HCT116 (cell line): ENCODE measurements around the gene SLC25A10. TPM values are rescaled to one million over a fixed set of nuclear protein-coding genes. Genes with fewer than 3 reads are reported as not detected.

Experiments
- ATAC-seq: fragments of 200-7000 bp; cut with Tn5 transposase; 2 replicates; pipeline ENCODE4 v1.9.1; 2020; ENCODE audit warnings: mild to moderate bottlenecking, moderate library complexity
- BruUV-seq: library from RNA; stranded (reverse); fragments of 400-500 nt; replicated peaks from 2 replicates; lab custom pipeline; 2021; lab: Mats Ljungman, UMichigan
- CTCF ChIA-PET: fragments of 300-600 bp; sonication (Branson Sonifier 250); formaldehyde crosslinking; loops from one replicate; lab custom pipeline; 2021; ENCODE audit warnings: antibody characterized with exemption; lab: Charles Lee
- POLR2A ChIA-PET: fragments of 300-600, 350-600 bp; sonication (Branson Sonifier 250); formaldehyde crosslinking; loops from one replicate; lab custom pipeline; 2021; ENCODE audit warnings: antibody characterized with exemption; lab: Charles Lee
- RAD21 ChIA-PET, 2 experiments: fragments of 300-600 bp; sonication (Branson Sonifier 250); formaldehyde crosslinking; loops; one replicate each; lab custom pipeline; 2023; ENCODE audit warnings: low total read pairs in 2 of 2; ENCODE audit not compliant: uncharacterized antibody in 2 of 2, unreplicated experiment in 2 of 2, low non-redundant PET in 1 of 2; lab: Charles Lee
- DNase-seq: peaks from one replicate; pipeline ENCODE4 v3.0.0-alpha.2; 2010; ENCODE audit warnings: low read depth, low spot score
- H2AFZ ChIP-seq: fragments of 200-600 bp; shearing (Covaris generic), sonication (generic); 2 replicates; pipeline ENCODE4 v1.6.1; 2017; ENCODE audit warnings: low read depth, mixed run types, mixed read lengths, antibody characterized with exemption, low read length; ENCODE audit not compliant: poor library complexity, severe bottlenecking
- H3K27ac ChIP-seq: 2 replicates; pipeline ENCODE4 v1.5.1; 2012; ENCODE audit warnings: low read depth, low read length
- H3K27me3 ChIP-seq: fragments of 200-600 bp; sonication (generic); 2 replicates; pipeline ENCODE4 v1.6.1; 2016; ENCODE audit warnings: mixed run types, low read length, mixed read lengths; ENCODE audit not compliant: insufficient read depth
- H3K36me3 ChIP-seq, 2 experiments: fragments of 200-500 bp in 1 of 2; fragments of 200-600 bp in 1 of 2; sonication (Bioruptor generic) in 1 of 2; sonication (generic) in 1 of 2; 2 replicates each; pipeline versions ENCODE4 v1.5.1 to v1.6.1; 2014 to 2016; ENCODE audit warnings: low read length in 2 of 2, inconsistent platforms in 1 of 2, mixed read lengths in 1 of 2, mixed run types in 1 of 2; ENCODE audit not compliant: insufficient read depth in 2 of 2, control insufficient read depth in 1 of 2
- H3K4me1 ChIP-seq, 2 experiments: fragments of 200-600 bp in 1 of 2; sonication (generic) in 1 of 2; 2 replicates each; pipeline versions ENCODE4 v1.5.1 to v1.6.1; 2012 to 2017; ENCODE audit warnings: low read length in 2 of 2, inconsistent platforms in 1 of 2, mild to moderate bottlenecking in 1 of 2, mixed read lengths in 1 of 2, mixed run types in 1 of 2, moderate library complexity in 1 of 2; ENCODE audit not compliant: insufficient read depth in 2 of 2, control insufficient read depth in 1 of 2
- H3K4me2 ChIP-seq: fragments of 200-600 bp; sonication (generic); 2 replicates; pipeline ENCODE4 v1.6.1; 2017; ENCODE audit warnings: mixed run types, low read length, mixed read lengths
- H3K4me3 ChIP-seq, 2 experiments: fragments of 200-600 bp in 1 of 2; sonication (generic) in 1 of 2; replicated peaks in 1 of 2; 2 replicates each; pipeline ENCODE4 v1.5.1; 2011 to 2016; ENCODE audit warnings: low read length in 2 of 2, control low read depth in 1 of 2, low read depth in 1 of 2, mild to moderate bottlenecking in 1 of 2, mixed read lengths in 1 of 2, mixed run types in 1 of 2
- H3K79me2 ChIP-seq: fragments of 200-600 bp; sonication (generic); 2 replicates; pipeline ENCODE4 v1.6.1; 2017; ENCODE audit warnings: mild to moderate bottlenecking, mixed run types, low read length, moderate library complexity, mixed read lengths; ENCODE audit not compliant: insufficient read depth
- H3K9ac ChIP-seq: fragments of 200-600 bp; sonication (generic); 2 replicates; pipeline ENCODE4 v1.6.1; 2016; ENCODE audit warnings: low read length, mixed read lengths
- H3K9me2 ChIP-seq: fragments of 200-600 bp; sonication (generic), shearing (Covaris generic); 2 replicates; pipeline ENCODE4 v1.6.1; 2017; ENCODE audit warnings: mixed run types, mild to moderate bottlenecking, moderate library complexity; ENCODE audit not compliant: insufficient read depth
- H3K9me3 ChIP-seq, 2 experiments: fragments of 200-500 bp in 1 of 2; fragments of 200-600 bp in 1 of 2; sonication (Bioruptor generic) in 1 of 2; sonication (generic) in 1 of 2; 2 replicates each; pipeline ENCODE4 v1.6.1; 2014 to 2017; ENCODE audit warnings: low read length in 2 of 2, mixed read lengths in 2 of 2, inconsistent platforms in 1 of 2, low read depth in 1 of 2, mild to moderate bottlenecking in 1 of 2, mixed run types in 1 of 2, moderate library complexity in 1 of 2; ENCODE audit not compliant: control insufficient read depth in 1 of 2, insufficient read depth in 1 of 2
- H4K20me1 ChIP-seq: fragments of 200-600 bp; sonication (generic), shearing (Covaris generic); 2 replicates; pipeline ENCODE4 v1.6.1; 2017; ENCODE audit warnings: mixed run types, mild to moderate bottlenecking, moderate library complexity; ENCODE audit not compliant: insufficient read depth
- CBX3 ChIP-seq: IDR thresholded peaks from 2 replicates; pipeline ENCODE4 v1.6.1; 2012; ENCODE audit warnings: low read depth
- CEBPB ChIP-seq: IDR thresholded peaks from 2 replicates; pipeline ENCODE4 v1.6.1; 2012; ENCODE audit warnings: low read depth
- EGR1 ChIP-seq: IDR thresholded peaks from 2 replicates; pipeline ENCODE4 v1.6.1; 2012; ENCODE audit warnings: low read depth
- ELF1 ChIP-seq: IDR thresholded peaks from 2 replicates; pipeline ENCODE4 v1.6.1; 2012; ENCODE audit warnings: low read depth, borderline replicate concordance
- EZH2phosphoT487 ChIP-seq: fragments of 200-600 bp; IDR thresholded peaks from 2 replicates; pipeline ENCODE4 v1.6.1; 2018; ENCODE audit warnings: antibody characterized with exemption, borderline replicate concordance
- FOSL1 ChIP-seq: IDR thresholded peaks from 2 replicates; pipeline ENCODE4 v1.6.1; 2012; ENCODE audit warnings: low read depth
- JUND ChIP-seq: IDR thresholded peaks from 2 replicates; pipeline ENCODE4 v1.6.1; 2012
- POLR2A ChIP-seq: IDR thresholded peaks from 2 replicates; pipeline ENCODE4 v1.7.0; 2011; ENCODE audit warnings: borderline replicate concordance; ENCODE audit not compliant: insufficient read depth, insufficient read length; ENCODE audit errors: extremely low read depth
- RAD21 ChIP-seq: IDR thresholded peaks from 2 replicates; pipeline ENCODE4 v1.6.1; 2012; ENCODE audit warnings: low read depth, mild to moderate bottlenecking
- REST ChIP-seq: IDR thresholded peaks from 2 replicates; pipeline ENCODE4 v1.6.1; 2012; ENCODE audit warnings: low read depth
- SIN3A ChIP-seq: IDR thresholded peaks from 2 replicates; pipeline ENCODE4 v1.6.1; 2012; ENCODE audit warnings: low read depth
- SP1 ChIP-seq: IDR thresholded peaks from 2 replicates; pipeline ENCODE4 v1.6.1; 2012; ENCODE audit warnings: low read depth
- SRF ChIP-seq: IDR thresholded peaks from 2 replicates; pipeline ENCODE4 v1.6.1; 2012; ENCODE audit warnings: low read depth
- TCF7L2 ChIP-seq: IDR thresholded peaks from 2 replicates; pipeline ENCODE4 v1.7.0; 2011; ENCODE audit warnings: borderline replicate concordance, inconsistent platforms; ENCODE audit not compliant: insufficient read depth, insufficient read length; ENCODE audit errors: extremely low read depth
- YY1 ChIP-seq: IDR thresholded peaks from 2 replicates; pipeline ENCODE4 v1.6.1; 2011; ENCODE audit warnings: low read length, low read depth, moderate library complexity, mild to moderate bottlenecking; ENCODE audit not compliant: insufficient replicate concordance; ENCODE audit errors: extremely low read depth
- ZBTB33 ChIP-seq: IDR thresholded peaks from 2 replicates; pipeline ENCODE4 v1.6.1; 2011; ENCODE audit warnings: mild to moderate bottlenecking, low read length, moderate library complexity; ENCODE audit not compliant: insufficient replicate concordance; ENCODE audit errors: extremely low read depth
- ZFX ChIP-seq: fragments of 450-650 bp; IDR thresholded peaks from 2 replicates; pipeline ENCODE4 v1.6.1; 2017
- ZNF274 ChIP-seq: fragments of 200-500 bp; sonication (Bioruptor generic); IDR thresholded peaks from 2 replicates; pipeline ENCODE4 v1.6.1; 2014; ENCODE audit warnings: mild to moderate bottlenecking, low read depth, low read length, inconsistent platforms
- intact Hi-C: fragments of 100-400 bp; cut with micrococcal nuclease; formaldehyde crosslinking; loops from 2 replicates; pipeline ENCODE4 v1.10.0; 2022
- total RNA-seq: library from RNA; stranded (reverse); gene quantifications from one replicate; pipeline ENCODE4 v1.2.1, GENCODE V29; 2021; ENCODE audit not compliant: unreplicated experiment
- TF ChIP-seq, protein P1 (sequence below), 3 experiments: fragments of 200-600 bp in 1 of 3; sonication (generic) in 1 of 3; IDR thresholded peaks in 2 of 3; conservative IDR thresholded peaks in 1 of 3; 2 replicates each; pipeline ENCODE4 v1.5.1; 2012 to 2017; ENCODE audit warnings: low read depth in 2 of 3, low read length in 2 of 3, antibody characterized with exemption in 1 of 3, borderline replicate concordance in 1 of 3, control low read depth in 1 of 3, mild to moderate bottlenecking in 1 of 3, mixed read lengths in 1 of 3, mixed run types in 1 of 3, moderate library complexity in 1 of 3; ENCODE audit not compliant: insufficient read depth in 1 of 3

The SLC25A10 gene
- total RNA-seq, 1 experiment from 2014 or later, result 70.8 TPM

DNA sequence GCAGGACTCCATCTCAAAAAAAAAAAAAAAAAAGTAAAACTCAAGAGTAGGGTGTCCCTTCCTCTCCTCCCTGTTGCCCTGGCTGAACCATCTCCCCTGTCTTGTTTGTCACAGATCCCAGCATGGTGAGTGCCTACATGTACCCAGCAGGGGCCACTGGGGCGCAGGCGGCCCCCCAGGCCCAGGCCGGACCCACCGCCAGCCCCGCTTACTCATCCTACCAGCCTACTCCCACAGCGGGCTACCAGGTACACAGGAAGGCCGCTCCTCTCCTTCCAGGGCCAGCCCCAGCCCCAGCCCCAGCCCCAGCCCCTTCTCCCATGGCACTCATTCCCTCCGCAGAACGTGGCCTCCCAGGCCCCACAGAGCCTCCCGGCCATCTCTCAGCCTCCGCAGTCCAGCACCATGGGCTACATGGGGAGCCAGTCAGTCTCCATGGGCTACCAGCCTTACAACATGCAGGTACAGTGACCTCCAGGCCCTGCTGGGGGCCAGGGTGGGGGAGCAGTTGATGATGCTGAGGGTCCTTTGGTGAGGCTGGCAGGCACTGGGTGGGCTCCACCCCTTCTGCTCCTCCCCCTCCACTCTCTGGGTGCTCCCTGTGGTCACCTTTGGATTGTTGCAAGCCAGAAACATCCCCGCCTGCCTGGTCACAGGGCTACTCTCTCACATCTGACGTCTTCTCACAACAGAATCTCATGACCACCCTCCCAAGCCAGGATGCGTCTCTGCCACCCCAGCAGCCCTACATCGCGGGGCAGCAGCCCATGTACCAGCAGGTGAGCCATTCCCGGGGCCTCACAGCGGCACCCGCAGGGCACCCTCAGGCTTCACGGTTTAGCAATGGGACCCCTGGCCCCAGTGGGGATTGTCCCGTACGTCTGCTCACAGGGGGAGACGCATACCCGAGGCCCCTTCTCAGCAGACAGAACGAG, 11.5 kb upstream of the SLC25A10 start:
- peak overlapping the region in 1 of 2 experiments; percentile 68; a peak in 1 of 4 replicates for H3K4me3 ChIP-seq
- H3K27ac ChIP-seq, result peak overlapping the region; percentile 98; the same call in 1 of the 2 replicates
- no peak; the same call in 1 of the 2 replicates for TF ChIP-seq ZFX
- TF ChIP-seq RAD21, result no peak
- no peak for TF ChIP-seq ZBTB33
- no peak for TF ChIP-seq SP1
- TF ChIP-seq CEBPB, result no peak
- no peak for TF ChIP-seq CBX3
- TF ChIP-seq, protein P1, sequence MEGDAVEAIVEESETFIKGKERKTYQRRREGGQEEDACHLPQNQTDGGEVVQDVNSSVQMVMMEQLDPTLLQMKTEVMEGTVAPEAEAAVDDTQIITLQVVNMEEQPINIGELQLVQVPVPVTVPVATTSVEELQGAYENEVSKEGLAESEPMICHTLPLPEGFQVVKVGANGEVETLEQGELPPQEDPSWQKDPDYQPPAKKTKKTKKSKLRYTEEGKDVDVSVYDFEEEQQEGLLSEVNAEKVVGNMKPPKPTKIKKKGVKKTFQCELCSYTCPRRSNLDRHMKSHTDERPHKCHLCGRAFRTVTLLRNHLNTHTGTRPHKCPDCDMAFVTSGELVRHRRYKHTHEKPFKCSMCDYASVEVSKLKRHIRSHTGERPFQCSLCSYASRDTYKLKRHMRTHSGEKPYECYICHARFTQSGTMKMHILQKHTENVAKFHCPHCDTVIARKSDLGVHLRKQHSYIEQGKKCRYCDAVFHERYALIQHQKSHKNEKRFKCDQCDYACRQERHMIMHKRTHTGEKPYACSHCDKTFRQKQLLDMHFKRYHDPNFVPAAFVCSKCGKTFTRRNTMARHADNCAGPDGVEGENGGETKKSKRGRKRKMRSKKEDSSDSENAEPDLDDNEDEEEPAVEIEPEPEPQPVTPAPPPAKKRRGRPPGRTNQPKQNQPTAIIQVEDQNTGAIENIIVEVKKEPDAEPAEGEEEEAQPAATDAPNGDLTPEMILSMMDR (IDR thresholded peaks at IDR 0.05 in 2 of 3, conservative IDR thresholded peaks at IDR 0.05 in 1 of 3; ENCODE audit: borderline replicate concordance in 1 of 3, insufficient read depth in 1 of 3, low read depth in 2 of 3, low read length in 2 of 3), result no peak
- TF ChIP-seq SIN3A, result no peak
- TF ChIP-seq POLR2A, result no peak
- TF ChIP-seq EZH2phosphoT487, result no peak
- no peak for TF ChIP-seq YY1
- TF ChIP-seq TCF7L2, result no peak
- no peak for TF ChIP-seq SRF
- no peak for TF ChIP-seq ELF1
- TF ChIP-seq EGR1, result no peak
- no peak for TF ChIP-seq ZNF274
- TF ChIP-seq REST, result no peak
- no peak for TF ChIP-seq JUND
- TF ChIP-seq FOSL1, result no peak
- peak overlapping the region; percentile 89; the same call in 1 of the 2 replicates for H3K4me2 ChIP-seq
- H3K27me3 ChIP-seq, result no peaks in the 10 kb centered on the region
- H2AFZ ChIP-seq, result no peak overlapping the region
- no peaks in the 10 kb centered on the region; the same call in 1 of the 2 replicates for H4K20me1 ChIP-seq
- peaks cover 13 to 27% of the 10 kb centered on the region in 2 experiments for H3K4me1 ChIP-seq
- ATAC-seq, result no peak
- ChIA-PET RAD21 (no interaction called here), CTCF (interaction anchor here (1.0 kb wide), 1 partner anchor 33 kb away, joined by 3 read pairs; no protein-coding TSS in a partner anchor), POLR2A (interaction anchor here (3.5 kb wide), 1 partner anchor 17 kb away, joined by 33 read pairs; the partner anchor contains the start of genes ARL16 and HGS)
- intact Hi-C loops, result no loop called here
- peak overlapping the region; percentile 95; the same call in 1 of the 2 replicates for H3K9ac ChIP-seq
- peaks cover 24 to 60% of the 10 kb centered on the region in 2 experiments for H3K36me3 ChIP-seq
- no peak for DNase-seq
- H3K79me2 ChIP-seq, result peaks cover 93% of the 10 kb centered on the region
- H3K9me2 ChIP-seq, result no peaks in the 10 kb centered on the region
- no peaks in the 10 kb centered on the region for H3K9me3 ChIP-seq
- no TSS peak for BruUV-seq
